Keratinocyte (primary cell): ENCODE data around the gene ID3. TPM values are rescaled to one million over a fixed set of nuclear protein-coding genes. Genes with fewer than 3 reads are reported as not detected.

Experiments used
- DNase-seq: peaks from one replicate; pipeline ENCODE4 v3.0.0-alpha.2; 2011; ENCODE audit warnings: low read depth, missing footprints, low spot score
- FAIRE-seq: peaks from 2 replicates; lab custom pipeline; 2011; peaks lifted over from hg19 to GRCh38; lab: Jason Lieb, UNC
- H2AFZ ChIP-seq: 2 replicates; pipeline ENCODE4 v1.6.0; 2012; ENCODE audit warnings: low read length, control low read depth, inconsistent platforms; ENCODE audit not compliant: control insufficient read depth
- H3K27ac ChIP-seq: 2 replicates; pipeline ENCODE4 v1.5.1; 2011; ENCODE audit warnings: low read length; ENCODE audit not compliant: control insufficient read depth, insufficient read depth
- H3K27me3 ChIP-seq: 3 replicates; pipeline ENCODE4 v1.6.0; 2011; ENCODE audit warnings: low read length; ENCODE audit not compliant: control insufficient read depth, insufficient read depth; ENCODE audit errors: extremely low read depth
- H3K36me3 ChIP-seq, 2 experiments: 2 replicates in 1 of 2; 3 replicates in 1 of 2; pipeline ENCODE4 v1.5.1; 2011; ENCODE audit warnings: low read length in 2 of 2, mild to moderate bottlenecking in 1 of 2; ENCODE audit not compliant: control insufficient read depth in 2 of 2, insufficient read depth in 2 of 2; ENCODE audit errors: extremely low read depth in 1 of 2
- H3K4me1 ChIP-seq: 3 replicates; pipeline ENCODE4 v1.5.1; 2011; ENCODE audit warnings: low read length; ENCODE audit not compliant: control insufficient read depth, insufficient read depth; ENCODE audit errors: extremely low read depth
- H3K4me2 ChIP-seq: 3 replicates; pipeline ENCODE4 v1.6.0; 2011; ENCODE audit warnings: low read depth, low read length; ENCODE audit not compliant: control insufficient read depth, insufficient read depth; ENCODE audit errors: extremely low read depth
- H3K4me3 ChIP-seq, 3 experiments: fragments of 200-600 bp in 1 of 3; sonication (generic) in 1 of 3; 2 replicates in 2 of 3; 3 replicates in 1 of 3; pipeline ENCODE4 v1.5.1; 2011 to 2016; ENCODE audit warnings: low read length in 3 of 3, mild to moderate bottlenecking in 3 of 3, control low read depth in 2 of 3, inconsistent platforms in 1 of 3, low read depth in 1 of 3, mixed read lengths in 1 of 3, mixed run types in 1 of 3, moderate library complexity in 1 of 3; ENCODE audit not compliant: control insufficient read depth in 2 of 3, insufficient read depth in 2 of 3; ENCODE audit errors: extremely low read depth in 1 of 3
- H3K79me2 ChIP-seq: 2 replicates; pipeline ENCODE4 v1.6.0; 2012; ENCODE audit warnings: low read length; ENCODE audit not compliant: control insufficient read depth, insufficient read depth
- H3K9ac ChIP-seq: 3 replicates; pipeline ENCODE4 v1.6.0; 2011; ENCODE audit warnings: low read length; ENCODE audit not compliant: control insufficient read depth, insufficient read depth; ENCODE audit errors: extremely low read depth
- H3K9me1 ChIP-seq: 3 replicates; pipeline ENCODE4 v1.6.0; 2011; ENCODE audit warnings: low read length; ENCODE audit not compliant: control insufficient read depth, insufficient read depth; ENCODE audit errors: extremely low read depth
- H3K9me3 ChIP-seq: 2 replicates; pipeline ENCODE4 v1.5.1; 2012; ENCODE audit warnings: low read depth, low read length; ENCODE audit not compliant: control insufficient read depth
- H4K20me1 ChIP-seq: 3 replicates; pipeline ENCODE4 v1.6.0; 2011; ENCODE audit warnings: low read length; ENCODE audit not compliant: control insufficient read depth, insufficient read depth; ENCODE audit errors: extremely low read depth
- CTCF ChIP-seq, 3 experiments: IDR thresholded peaks in 1 of 3; conservative IDR thresholded peaks in 1 of 3; optimal IDR thresholded peaks in 1 of 3; 2 replicates in 2 of 3; 3 replicates in 1 of 3; pipeline versions ENCODE3 to v1.5.1; 2011; ENCODE audit warnings: low read length in 3 of 3, mild to moderate bottlenecking in 3 of 3, moderate library complexity in 2 of 3, control low read depth in 1 of 3, inconsistent platforms in 1 of 3; ENCODE audit not compliant: insufficient read depth in 2 of 3; ENCODE audit errors: extremely low read depth in 1 of 3
- EZH2 ChIP-seq: IDR thresholded peaks from one replicate; pipeline ENCODE4 v1.6.1; 2012; ENCODE audit warnings: inconsistent platforms, mild to moderate bottlenecking, low read length, moderate library complexity
- dilution Hi-C: fragments of 300-500 bp; cut with MboI; formaldehyde crosslinking; loops from one replicate; pipeline ENCODE4 v1.7.0; 2020; ENCODE audit warnings: low sequenced_read_pairs; ENCODE audit not compliant: extremely low pct_ligation_motif_present
- polyA plus RNA-seq, 5 experiments: library from polyadenylated mRNA; depleted of rRNA in 3 of 5; stranded (reverse) in 3 of 5; stranded (forward) in 1 of 5; unstranded in 1 of 5; fragments of >200 nt; gene quantifications; 1 replicate in 1 of 5; 2 replicates in 3 of 5; 3 replicates in 1 of 5; pipeline versions ENCODE4 v1.2.1 to v1.2.3, GENCODE V29; 2011 to 2012; ENCODE audit warnings: missing spikeins in 2 of 5, low read depth in 1 of 5, low replicate concordance in 1 of 5

Gene ID3
- polyA plus RNA-seq, 1 donor (not counting 4 experiments of a cell fraction or from before 2014, with no cell fraction given): 38.0 TPM

GRCh38 chr1:23514111-23514679, 45.1 kb downstream of the ID3 start:
- dilution Hi-C loops: no loop called here
- H3K36me3 ChIP-seq: no peaks in the 10 kb centered on the region
- no peak for FAIRE-seq

GRCh38 chr1:23509896-23510295, 49.4 kb downstream of the ID3 start:
- Histone ChIP-seq H3K4me2 (no peak overlapping the region), H3K9me1 (no peaks in the 10 kb centered on the region), H3K36me3 (no peaks in the 10 kb centered on the region), H3K4me3 (no peak overlapping the region), H3K9ac (no peak overlapping the region), H3K4me1 (no peaks in the 10 kb centered on the region), H3K27me3 (no peaks in the 10 kb centered on the region), H3K9me3 (no peaks in the 10 kb centered on the region), H2AFZ (no peak overlapping the region), H3K79me2 (no peaks in the 10 kb centered on the region), H4K20me1 (no peaks in the 10 kb centered on the region), H3K27ac (no peak overlapping the region)
- DNase-seq (no peak), FAIRE-seq (no peak)
- dilution Hi-C loops: no loop called here
- TF ChIP-seq EZH2 (no peak), CTCF (optimal IDR thresholded peaks at IDR 0.05 in 1 of 3, IDR thresholded peaks at IDR 0.05 in 1 of 3, conservative IDR thresholded peaks at IDR 0.05 in 1 of 3; ENCODE audit: extremely low read depth in 1 of 3, insufficient read depth in 2 of 3, low read length in 3 of 3) (no peak)

More at GRCh38 chr1:23514111-23514679, 45.1 kb downstream of the ID3 start:
- Histone ChIP-seq H2AFZ (no peak overlapping the region), H4K20me1 (no peaks in the 10 kb centered on the region), H3K4me1 (no peaks in the 10 kb centered on the region), H3K27me3 (no peaks in the 10 kb centered on the region), H3K4me2 (no peak overlapping the region), H3K9ac (no peak overlapping the region), H3K9me3 (no peaks in the 10 kb centered on the region), H3K79me2 (no peaks in the 10 kb centered on the region), H3K4me3 (no peak overlapping the region), H3K9me1 (no peaks in the 10 kb centered on the region), H3K27ac (no peak overlapping the region)
- no peak for DNase-seq
- TF ChIP-seq CTCF (optimal IDR thresholded peaks at IDR 0.05 in 1 of 3, IDR thresholded peaks at IDR 0.05 in 1 of 3, conservative IDR thresholded peaks at IDR 0.05 in 1 of 3; ENCODE audit: extremely low read depth in 1 of 3, insufficient read depth in 2 of 3, low read length in 3 of 3): no peak
- no peak for TF ChIP-seq EZH2

Other genes with a start within 250 kb of the ID3 start
- 86.2 to 169 TPM (median 129 TPM) in 3 replicates for gene HNRNPR, start 215.2 kb downstream of the ID3 start, polyA plus RNA-seq
- gene ZNF436, start 189.7 kb downstream of the ID3 start, polyA plus RNA-seq: 8.9 to 12.6 TPM (median 11.6 TPM) in 3 replicates
- gene TCEA3, start 134.8 kb downstream of the ID3 start, polyA plus RNA-seq: 0.18 to 0.63 TPM (median 0.38 TPM) in 3 replicates
- 6.4 to 22.6 TPM (median 11.4 TPM) in 3 replicates for gene ASAP3, start 75.3 kb downstream of the ID3 start, polyA plus RNA-seq
- gene E2F2, start 28.3 kb downstream of the ID3 start, polyA plus RNA-seq: 0.05 to 0.12 TPM (median 0.06 TPM) in 3 replicates
- gene RPL11, start 132.3 kb upstream of the ID3 start, polyA plus RNA-seq: 1,640 to 2,447 TPM (median 1,913 TPM) in 3 replicates
- gene ELOA, start 184.0 kb upstream of the ID3 start, polyA plus RNA-seq: 18.0 to 43.9 TPM (median 31.8 TPM) in 3 replicates
- 48.9 to 60.8 TPM (median 59.4 TPM) in 3 replicates for gene PITHD1, start 218.9 kb upstream of the ID3 start, polyA plus RNA-seq
- gene LYPLA2, start 231.6 kb upstream of the ID3 start, polyA plus RNA-seq: 51.7 to 81.7 TPM (median 73.9 TPM) in 3 replicates
- gene GALE, start 241.3 kb upstream of the ID3 start, polyA plus RNA-seq: 52.8 to 68.3 TPM (median 66.9 TPM) in 3 replicates